ENCODE measurements around the gene SUOX.
"Not testable (repeated sequence)": the region's sequence is repeated elsewhere in the genome, so short reads cannot be mapped to it uniquely, and the experiment has no call there.

The SUOX gene

GRCh38 chr12:56001487-56002100 lies 4.5 kb downstream of the SUOX start:
- TF ChIP-seq CTCF (IDR thresholded peaks at IDR 0.05; ENCODE audit: borderline replicate concordance, extremely low read depth, low read length, poor library complexity, severe bottlenecking): no peak
- ATAC-seq (ENCODE audit: insufficient read depth, low read depth) (no peak), DNase-seq (no peak)
- Histone ChIP-seq H3K79me2 (ENCODE audit: insufficient read depth, low read length) (no peaks in the 10 kb centered on the region), H3K27me3 (ENCODE audit: insufficient read depth, low read length, poor library complexity) (no peaks in the 10 kb centered on the region), H4K20me1 (ENCODE audit: insufficient read depth, low read length) (no peaks in the 10 kb centered on the region), H3K9me3 (ENCODE audit: insufficient read depth, low read length, severe bottlenecking) (no peaks in the 10 kb centered on the region), H3K4me1 (ENCODE audit: insufficient read depth, low read length) (no peaks in the 10 kb centered on the region), H2AFZ (ENCODE audit: low read depth, low read length) (no peak overlapping the region), H3K36me3 (ENCODE audit: insufficient read depth, low read length) (no peaks in the 10 kb centered on the region), H3K4me3 (ENCODE audit: low read depth in 1 of 2, low read length in 2 of 2) (no peak overlapping the region), H3K4me2 (ENCODE audit: insufficient read depth, low read length) (no peak overlapping the region), H3K27ac (ENCODE audit: low read length) (no peak overlapping the region), H3K9ac (ENCODE audit: low read depth, low read length) (no peak overlapping the region)

- not testable (repeated sequence) for H3K79me2 ChIP-seq (ENCODE audit: insufficient read depth, low read length); H3K36me3 ChIP-seq (ENCODE audit: insufficient read depth, low read length); H3K4me3 ChIP-seq (ENCODE audit: low read depth in 1 of 2, low read length in 2 of 2); H3K4me2 ChIP-seq (ENCODE audit: insufficient read depth, low read length); H3K27ac ChIP-seq (ENCODE audit: low read length); DNase-seq; H3K4me1 ChIP-seq (ENCODE audit: insufficient read depth, low read length); H2AFZ ChIP-seq (ENCODE audit: low read depth, low read length); H4K20me1 ChIP-seq (ENCODE audit: insufficient read depth, low read length); H3K9ac ChIP-seq (ENCODE audit: low read depth, low read length); H3K9me3 ChIP-seq (ENCODE audit: insufficient read depth, low read length, severe bottlenecking); ATAC-seq (ENCODE audit: insufficient read depth, low read depth); H3K27me3 ChIP-seq (ENCODE audit: insufficient read depth, low read length, poor library complexity)
Measured at GRCh38 chr12:56003376-56003775, 6.3 kb downstream of the SUOX start.

- H3K4me2 ChIP-seq (ENCODE audit: insufficient read depth, low read length): no peak overlapping the region
- peaks cover 9% of the 10 kb centered on the region for H3K4me1 ChIP-seq (ENCODE audit: insufficient read depth, low read length)
- H3K9me3 ChIP-seq (ENCODE audit: insufficient read depth, low read length, severe bottlenecking): no peaks in the 10 kb centered on the region
- no peaks in the 10 kb centered on the region for H3K79me2 ChIP-seq (ENCODE audit: insufficient read depth, low read length)
- no peak for DNase-seq
- no peak overlapping the region for H3K9ac ChIP-seq (ENCODE audit: low read depth, low read length)
- TF ChIP-seq EZH2 (IDR thresholded peaks at IDR 0.05; ENCODE audit: borderline replicate concordance, low read depth, low read length, severe bottlenecking) (no peak), CTCF (IDR thresholded peaks at IDR 0.05; ENCODE audit: borderline replicate concordance, extremely low read depth, low read length, poor library complexity, severe bottlenecking) (no peak)
- no peaks in the 10 kb centered on the region for H3K27me3 ChIP-seq (ENCODE audit: insufficient read depth, low read length, poor library complexity)
- no peaks in the 10 kb centered on the region for H3K36me3 ChIP-seq (ENCODE audit: insufficient read depth, low read length)
- H3K4me3 ChIP-seq (ENCODE audit: low read depth in 1 of 2, low read length in 2 of 2): no peak overlapping the region
- no peaks in the 10 kb centered on the region for H4K20me1 ChIP-seq (ENCODE audit: insufficient read depth, low read length)
- H3K27ac ChIP-seq (ENCODE audit: low read length): no peak overlapping the region
- ATAC-seq (ENCODE audit: insufficient read depth, low read depth): no peak
- no peak overlapping the region for H2AFZ ChIP-seq (ENCODE audit: low read depth, low read length)
Measured at GRCh38 chr12:56004211-56004610, 7.1 kb downstream of the SUOX start.

GRCh38 chr12:56007564-56008559 lies 10.8 kb downstream of the SUOX start:
- no peaks in the 10 kb centered on the region for H4K20me1 ChIP-seq (ENCODE audit: insufficient read depth, low read length)
- H3K9ac ChIP-seq (ENCODE audit: low read depth, low read length): peak overlapping the region; percentile 48
- TF ChIP-seq EZH2 (IDR thresholded peaks at IDR 0.05; ENCODE audit: borderline replicate concordance, low read depth, low read length, severe bottlenecking) (no peak), CTCF (IDR thresholded peaks at IDR 0.05; ENCODE audit: borderline replicate concordance, extremely low read depth, low read length, poor library complexity, severe bottlenecking) (no peak)
- H3K27me3 ChIP-seq (ENCODE audit: insufficient read depth, low read length, poor library complexity): no peaks in the 10 kb centered on the region
- peaks cover 9% of the 10 kb centered on the region for H3K4me1 ChIP-seq (ENCODE audit: insufficient read depth, low read length)
- H3K4me2 ChIP-seq (ENCODE audit: insufficient read depth, low read length): peak overlapping the region; percentile 73
- 0 out of 2 replicates have a peak overlapping the region, but pooled peaks have one; percentile 7 for H3K27ac ChIP-seq (ENCODE audit: low read length)
- no peaks in the 10 kb centered on the region for H3K36me3 ChIP-seq (ENCODE audit: insufficient read depth, low read length)
- peak overlapping the region; percentile 70 for H2AFZ ChIP-seq (ENCODE audit: low read depth, low read length)
- H3K4me3 ChIP-seq (ENCODE audit: low read depth in 1 of 2, low read length in 2 of 2): peak overlapping the region; percentile 2 to 51; a peak in 3 of 4 replicates
- H3K9me3 ChIP-seq (ENCODE audit: insufficient read depth, low read length, severe bottlenecking): no peaks in the 10 kb centered on the region
- DNase-seq: peak; percentile 56
- no peaks in the 10 kb centered on the region for H3K79me2 ChIP-seq (ENCODE audit: insufficient read depth, low read length)
- peak; percentile 74 for ATAC-seq (ENCODE audit: insufficient read depth, low read depth)

All from DND-41 (cell line).